Measurements from ENCODE around the gene CCDC51.
A peak's percentile ranks its signal among the peaks of the same experiment; 100 is the strongest.

CCDC51 gene

GRCh38 chr3:48434591-48435222, 5.2 kb downstream of the CCDC51 start:
- no peak overlapping the region for H3K4me3 ChIP-seq (replicated peaks in 1 of 2; ENCODE audit: low read depth in 2 of 2, low read length in 2 of 2)
- DNase-seq (ENCODE audit: low read depth in 2 of 2): no peak

DNA sequence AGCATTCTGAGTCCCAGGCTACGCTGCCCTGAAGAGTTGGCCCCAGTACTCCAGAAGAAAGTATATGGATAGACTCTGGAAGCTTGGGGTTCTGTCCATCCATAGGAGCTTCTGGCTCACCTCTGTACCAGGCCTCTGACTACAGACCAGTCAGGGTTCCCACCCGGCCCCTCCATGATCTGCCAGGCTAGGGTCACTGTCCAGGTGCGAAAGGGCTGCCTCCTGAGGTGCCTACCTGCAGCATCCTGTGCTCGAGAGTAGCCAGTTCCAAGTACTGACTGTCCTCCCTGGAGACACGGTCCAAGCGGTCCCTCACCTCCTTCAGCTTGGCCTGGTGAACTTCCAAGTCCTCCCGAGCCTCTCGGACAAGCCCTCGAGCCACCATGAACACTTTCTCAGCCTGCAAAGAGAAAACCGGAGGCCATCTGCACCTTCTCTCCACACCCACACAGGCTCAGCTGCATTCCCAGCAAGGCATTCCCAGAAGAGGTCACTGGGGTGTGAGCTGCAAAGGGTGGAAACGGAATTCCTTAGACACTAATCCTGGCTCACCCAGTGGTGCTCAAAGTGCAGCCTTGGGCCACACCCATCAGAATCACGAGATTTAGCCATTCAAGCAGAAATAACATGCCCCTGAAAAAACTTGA, 6.3 kb downstream of the CCDC51 start:
- DNase-seq (ENCODE audit: low read depth in 2 of 2): peak in 1 of 2 donors; percentile 78
- no peak for TF ChIP-seq CTCF (IDR thresholded peaks at IDR 0.05; ENCODE audit: low read depth, low read length)
- no peak overlapping the region for H3K4me3 ChIP-seq (replicated peaks in 1 of 2; ENCODE audit: low read depth in 2 of 2, low read length in 2 of 2)

More at GRCh38 chr3:48434591-48435222, 5.2 kb downstream of the CCDC51 start:
- no peak for TF ChIP-seq CTCF (IDR thresholded peaks at IDR 0.05; ENCODE audit: low read depth, low read length)

DNA sequence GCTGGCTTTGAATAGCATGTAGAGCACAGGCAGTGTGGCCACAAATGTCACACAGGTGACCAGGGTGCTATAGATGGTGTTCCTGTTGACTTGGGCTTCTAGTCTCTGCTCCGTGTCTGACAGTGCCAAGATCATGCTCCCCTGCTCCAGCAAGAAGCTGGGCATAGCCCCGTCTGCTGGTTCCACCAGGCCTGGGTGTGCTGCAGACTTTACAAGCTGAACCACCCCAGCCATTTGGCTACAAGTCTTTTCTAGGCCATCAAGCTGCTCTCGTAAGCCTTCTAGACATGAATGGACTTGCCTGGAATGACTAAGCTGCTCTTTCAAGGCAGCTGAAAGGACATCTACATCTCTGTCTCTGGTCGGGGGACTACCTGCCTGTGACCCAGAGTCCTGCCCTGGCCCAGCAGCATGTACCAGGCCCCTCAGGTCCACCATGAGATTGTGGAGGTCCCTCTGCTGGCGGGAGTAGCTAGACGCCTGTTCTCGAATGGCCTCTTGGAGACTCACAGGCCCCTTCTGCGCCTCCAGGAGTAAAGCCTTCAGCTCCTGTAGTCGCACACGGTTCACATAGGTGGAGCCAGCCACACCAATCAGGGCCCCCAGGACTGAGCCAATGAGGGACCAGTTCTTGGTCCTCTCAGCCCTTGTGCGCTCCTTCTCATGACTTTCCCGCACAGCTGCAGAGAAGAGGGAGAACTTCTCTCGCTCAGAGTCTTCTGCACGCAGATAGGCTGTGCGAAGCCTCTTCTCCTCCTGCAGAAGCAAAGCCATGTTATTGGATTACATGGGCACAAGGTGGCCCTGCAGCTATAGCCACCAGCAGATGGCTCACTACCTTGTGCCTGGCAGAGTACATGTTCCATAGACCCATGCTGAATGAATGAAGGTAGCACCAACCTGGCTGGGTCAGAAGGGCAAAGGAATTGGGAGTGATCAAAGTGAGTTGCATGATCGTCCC, 7.2 kb downstream of the CCDC51 start:
- no peak for DNase-seq (ENCODE audit: low read depth in 2 of 2)
- peak; percentile 19 for TF ChIP-seq CTCF (IDR thresholded peaks at IDR 0.05; ENCODE audit: low read depth, low read length)
- H3K4me3 ChIP-seq (replicated peaks in 1 of 2; ENCODE audit: low read depth in 2 of 2, low read length in 2 of 2): no peak overlapping the region

GRCh38 chr3:48431224-48432029, 8.5 kb downstream of the CCDC51 start:
- TF ChIP-seq CTCF (IDR thresholded peaks at IDR 0.05; ENCODE audit: low read depth, low read length): no peak
- H3K4me3 ChIP-seq (replicated peaks in 1 of 2; ENCODE audit: low read depth in 2 of 2, low read length in 2 of 2): no peak overlapping the region
- DNase-seq (ENCODE audit: low read depth in 2 of 2): no peak

- no peak for TF ChIP-seq CTCF (IDR thresholded peaks at IDR 0.05; ENCODE audit: low read depth, low read length)
- no peak for DNase-seq (ENCODE audit: low read depth in 2 of 2)
- H3K4me3 ChIP-seq (replicated peaks in 1 of 2; ENCODE audit: low read depth in 2 of 2, low read length in 2 of 2): no peak overlapping the region
Observed at GRCh38 chr3:48430708-48431101, 9.2 kb downstream of the CCDC51 start.
